GM12874 (cell line): ENCODE data around the gene CDC7.

Source experiments
- CTCF ChIP-seq: IDR thresholded peaks from 2 replicates; pipeline ENCODE4 v1.5.1; 2011; ENCODE audit warnings: low read depth, mild to moderate bottlenecking, control low read depth, low read length, moderate library complexity; ENCODE audit not compliant: insufficient read depth

The CDC7 gene

DNA sequence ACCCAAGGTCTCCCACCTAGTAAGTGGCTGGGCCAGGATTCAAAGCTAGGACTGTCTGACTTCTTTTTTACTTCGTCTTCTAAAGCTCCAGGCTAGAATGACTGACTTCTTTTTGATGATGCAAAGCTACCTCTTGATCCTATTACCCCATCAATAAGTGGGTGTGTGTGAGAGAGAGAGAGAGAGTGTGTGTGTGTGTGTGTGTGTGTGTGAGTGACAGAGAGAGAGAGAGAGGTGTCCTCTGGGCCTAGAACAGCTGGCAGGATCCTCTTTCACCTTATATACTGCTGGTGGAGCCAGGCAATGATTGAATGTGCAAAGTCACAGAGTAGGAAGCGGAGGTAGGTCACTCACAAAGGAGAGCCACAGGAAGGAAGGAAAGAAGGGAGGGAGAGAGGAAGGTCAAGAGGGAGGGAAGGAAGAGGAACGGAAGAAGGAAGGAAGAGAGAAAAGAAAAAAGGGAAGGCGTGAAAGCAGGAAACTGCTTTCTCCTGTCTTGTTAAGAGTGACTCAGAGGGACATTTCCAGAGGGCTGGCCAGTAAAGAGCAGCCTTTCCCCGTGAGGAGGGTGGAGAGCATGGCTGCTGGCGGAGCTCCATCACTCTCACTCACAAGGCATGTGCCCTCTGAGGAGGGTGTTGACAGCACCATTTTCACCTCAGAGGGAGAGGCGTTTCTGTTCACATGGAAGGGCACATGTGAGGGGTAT lies 68.9 kb downstream of the CDC7 start:
- no peak for TF ChIP-seq CTCF

GRCh38 chr1:91570120-91570448 lies 69.4 kb downstream of the CDC7 start:
- no peak for TF ChIP-seq CTCF

DNA sequence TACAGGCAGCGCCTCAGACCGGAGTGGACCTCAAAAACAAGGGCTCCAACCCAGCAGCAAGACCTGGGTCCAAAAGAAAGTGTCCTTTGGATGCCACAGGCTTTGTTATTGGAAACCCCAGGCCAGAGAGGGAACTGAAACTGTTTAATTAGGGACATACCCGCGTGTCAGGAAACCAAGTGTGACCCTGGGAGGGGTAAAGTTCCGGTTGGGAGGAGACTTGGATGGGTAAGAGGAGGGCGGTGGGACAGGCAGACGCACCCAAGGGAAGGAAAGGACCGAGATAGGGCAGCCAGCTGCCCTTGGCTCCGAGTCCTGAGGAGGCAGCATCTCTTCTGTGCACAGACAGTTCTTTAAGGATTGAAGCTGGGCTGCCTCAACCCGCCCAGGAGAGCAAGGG lies 71.4 kb downstream of the CDC7 start:
- TF ChIP-seq CTCF, result no peak
